A549 (cell line): ENCODE data around the gene UBE2C. TPM values are rescaled to one million over a fixed set of nuclear protein-coding genes. Genes with fewer than 3 reads are reported as not detected.
A peak's percentile ranks its signal among the peaks of the same experiment; 100 is the strongest.

ENCODE experiments used
- ATAC-seq, 2 experiments: fragments of 200-7000 bp in 1 of 2; fragments of >200 bp in 1 of 2; cut with Nextera tagmentation in 1 of 2; cut with Tn5 transposase in 1 of 2; 3 replicates each; pipeline versions ENCODE4 v1.8.0 to v1.9.1; 2018 to 2020; ENCODE audit warnings: mild to moderate bottlenecking in 1 of 2, moderate library complexity in 1 of 2
- CTCF ChIA-PET: fragments of 300-600 bp; sonication (Branson Sonifier 250); formaldehyde crosslinking; extraction: SDS; loops from one replicate; lab custom pipeline; 2021; ENCODE audit warnings: antibody characterized with exemption, inconsistent platforms; lab: Yijun Ruan, JAX
- POLR2A ChIA-PET: fragments of 350-600 bp; formaldehyde crosslinking; extraction: SDS; loops from one replicate; lab custom pipeline; 2021; ENCODE audit warnings: antibody characterized with exemption, inconsistent platforms; lab: Yijun Ruan, JAX
- DNase-seq, 2 experiments: peaks; one replicate each; pipeline versions ENCODE4 v3.0.0 to v3.0.0-alpha.2; 2011 to 2016; ENCODE audit warnings: low read depth in 1 of 2, low spot score in 1 of 2
- FAIRE-seq: peaks from 2 replicates; lab custom pipeline; 2011; peaks lifted over from hg19 to GRCh38; lab: Jason Lieb, UNC
- H3K27ac ChIP-seq, 2 experiments: fragments of >200 bp; sonication (Bioruptor Twin); formaldehyde crosslinking; 3 replicates each; pipeline ENCODE4 v1.5.1; 2016 to 2017
- H3K4me1 ChIP-seq: fragments of >200 bp; sonication (Bioruptor Twin); formaldehyde crosslinking; 3 replicates; pipeline ENCODE4 v1.6.1; 2016
- H3K4me2 ChIP-seq: fragments of >200 bp; sonication (Bioruptor Twin); formaldehyde crosslinking; 3 replicates; pipeline ENCODE4 v1.6.1; 2016
- H3K4me3 ChIP-seq: fragments of >200 bp; sonication (Bioruptor Twin); formaldehyde crosslinking; 3 replicates; pipeline ENCODE4 v1.5.1; 2016
- H3K9me3 ChIP-seq: fragments of >200 bp; sonication (Bioruptor Twin); formaldehyde crosslinking; 3 replicates; pipeline ENCODE4 v1.6.1; 2016
- ATOH8 ChIP-seq: fragments of 250-450 bp; sonication (Bioruptor Pico); IDR thresholded peaks from 2 replicates; pipeline ENCODE4 v1.5.0; 2020; ENCODE audit warnings: low read depth, mild to moderate bottlenecking, moderate library complexity
- CEBPB ChIP-seq, 2 experiments: fragments of >200 bp in 1 of 2; sonication (Bioruptor Twin) in 1 of 2; formaldehyde crosslinking in 1 of 2; IDR thresholded peaks; 2 replicates each; pipeline ENCODE4 v1.6.1; 2012 to 2016
- CHD2 ChIP-seq: fragments of 150-350 bp; IDR thresholded peaks from 2 replicates; pipeline ENCODE4 v1.6.1; 2014; ENCODE audit warnings: low read length; ENCODE audit not compliant: partially characterized antibody
- ELK1 ChIP-seq: fragments of 150-350 bp; IDR thresholded peaks from 2 replicates; pipeline ENCODE4 v1.6.1; 2014; ENCODE audit warnings: low read depth, mild to moderate bottlenecking, low read length
- EP300 ChIP-seq, 2 experiments: fragments of >200 bp; sonication (Bioruptor Twin); formaldehyde crosslinking; IDR thresholded peaks; 2 replicates in 1 of 2; 3 replicates in 1 of 2; pipeline ENCODE4 v1.6.1; 2016 to 2017
- FOSB ChIP-seq: fragments of 250-450 bp; sonication (Bioruptor Pico); IDR thresholded peaks from 2 replicates; pipeline ENCODE4 v1.5.0; 2020; ENCODE audit warnings: mild to moderate bottlenecking, moderate library complexity
- GATA3 ChIP-seq: IDR thresholded peaks from 2 replicates; pipeline ENCODE4 v1.6.1; 2012; ENCODE audit warnings: borderline replicate concordance
- HEYL ChIP-seq: fragments of 250-450 bp; sonication (Bioruptor Pico); IDR thresholded peaks from 2 replicates; pipeline ENCODE4 v1.8.0; 2021; ENCODE audit warnings: mild to moderate bottlenecking, moderate library complexity
- HMGXB4 ChIP-seq: fragments of 250-450 bp; sonication (Bioruptor Pico); IDR thresholded peaks from 2 replicates; pipeline ENCODE4 v1.5.0; 2021; ENCODE audit warnings: mild to moderate bottlenecking, moderate library complexity, borderline replicate concordance
- HOXB13 ChIP-seq: fragments of 250-450 bp; sonication (Bioruptor Pico); IDR thresholded peaks from 2 replicates; pipeline ENCODE4 v1.5.0; 2020; ENCODE audit warnings: low read depth, mild to moderate bottlenecking, moderate library complexity
- KDM5A ChIP-seq: fragments of 200-600 bp; sonication (generic); IDR thresholded peaks from 2 replicates; pipeline ENCODE4 v1.6.1; 2016; ENCODE audit warnings: antibody characterized with exemption, mild to moderate bottlenecking
- MAFK ChIP-seq: fragments of 450-650 bp; IDR thresholded peaks from 2 replicates; pipeline ENCODE4 v1.6.1; 2014; ENCODE audit not compliant: partially characterized antibody
- MAX ChIP-seq: IDR thresholded peaks from 2 replicates; pipeline ENCODE4 v1.6.1; 2012
- MYC ChIP-seq: IDR thresholded peaks from 2 replicates; pipeline ENCODE4 v1.6.1; 2012; ENCODE audit warnings: mild to moderate bottlenecking, inconsistent platforms, low read length, improper control_type of control experiment, borderline replicate concordance
- NFE2L2 ChIP-seq: fragments of 150-350 bp; conservative IDR thresholded peaks from 2 replicates; pipeline ENCODE4 v1.6.1; 2014; ENCODE audit warnings: low read length
- NPAS2 ChIP-seq: fragments of 250-450 bp; sonication (Bioruptor Pico); IDR thresholded peaks from 2 replicates; pipeline ENCODE4 v1.8.0; 2022; ENCODE audit warnings: mild to moderate bottlenecking, moderate library complexity, borderline replicate concordance
- PBX3 ChIP-seq: IDR thresholded peaks from 2 replicates; pipeline ENCODE4 v1.6.1; 2012
- POLR2AphosphoS2 ChIP-seq: conservative IDR thresholded peaks from 2 replicates; pipeline ENCODE4 v1.6.1; 2012; ENCODE audit warnings: low read length, improper control_type of control experiment, inconsistent platforms
- RFX5 ChIP-seq: fragments of 450-650 bp; IDR thresholded peaks from 2 replicates; pipeline ENCODE4 v1.7.1; 2014; ENCODE audit warnings: antibody characterized with exemption, mild to moderate bottlenecking, moderate library complexity
- TP53 ChIP-seq: fragments of 250-450 bp; sonication (Bioruptor Pico); IDR thresholded peaks from 2 replicates; pipeline ENCODE4 v1.5.0; 2021; ENCODE audit warnings: mild to moderate bottlenecking, moderate library complexity
- ZSCAN20 ChIP-seq: fragments of 250-450 bp; sonication (Bioruptor Pico); IDR thresholded peaks from 2 replicates; pipeline ENCODE4 v1.8.0; 2022; ENCODE audit warnings: mild to moderate bottlenecking, moderate library complexity
- WGBS: methylation state at CpG from one replicate; pipeline ENCODE4 v1.1.6; 2017; ENCODE audit errors: missing lambda C conversion rate; 5-methylcytosine and 5-hydroxymethylcytosine counted together
- polyA plus RNA-seq, 4 experiments: library from polyadenylated mRNA; depleted of rRNA in 3 of 4; stranded (reverse); fragments of >200 nt; fragmentation: RNase III in 1 of 4; extraction: RNeasy Plus Mini Kit Qiagen cat#74134 plus additional on column Dnase treatment in 1 of 4; gene quantifications; 2 replicates in 3 of 4; 3 replicates in 1 of 4; pipeline ENCODE4 v1.2.3, GENCODE V29; 2011 to 2017

Gene UBE2C
- polyA plus RNA-seq, 2 of the 4 experiments (the other 2 are of a cell fraction), result 123 to 189 TPM

GRCh38 chr20:45821947-45822346, 9.5 kb downstream of the UBE2C start:
- CTCF ChIA-PET, result interaction anchor here (0.7 to 1.7 kb wide), 9 partner anchors 8 to 920 kb away, joined by 3 to 6 read pairs (median 3); partner anchors contain the start of gene ZSWIM1
- TF ChIP-seq FOSB (CRISPR knock-in tag) (no peak), ATOH8 (no peak), HOXB13 (CRISPR knock-in tag) (no peak), HEYL (CRISPR knock-in tag) (no peak), POLR2AphosphoS2 (no peak), MAFK (no peak), GATA3 (no peak), PBX3 (no peak)
- Histone ChIP-seq H3K27ac (no peak overlapping the region), H3K4me3 (no peak overlapping the region), H3K9me3 (no peaks in the 10 kb centered on the region), H3K4me2 (no peak overlapping the region), H3K4me1 (peaks cover 21% of the 10 kb centered on the region)
- ATAC-seq (no peak), DNase-seq (no peak), FAIRE-seq (no peak)
- POLR2A ChIA-PET, result interaction anchor here (1.5 kb wide), 1 partner anchor 9 kb away, joined by 3 read pairs; no protein-coding TSS in a partner anchor
- WGBS, result 52% methylated on average over 2 of the region's 2 CpGs

- H3K4me1 ChIP-seq, result peaks cover 12% of the 10 kb centered on the region
- ChIA-PET POLR2A (interaction anchor here (0.9 to 1.5 kb wide), 2 partner anchors 10 to 58 kb away, joined by 3 read pairs; partner anchors contain the start of gene ZSWIM1), CTCF (interaction anchor here (0.9 to 1.7 kb wide), 5 partner anchors 9 to 163 kb away, joined by 3 to 6 read pairs (median 5); no protein-coding TSS in a partner anchor)
- H3K4me3 ChIP-seq, result no peak overlapping the region
- WGBS, result 38% methylated on average over 9 of the region's 24 CpGs
- TF ChIP-seq TP53 (no peak), MAX (no peak), MYC (no peak), GATA3 (no peak), NFE2L2 (no peak), CHD2 (no peak), NPAS2 (CRISPR knock-in tag) (no peak), RFX5 (no peak), CEBPB (IDR thresholded peaks at IDR 0.05) (no peak), ZSCAN20 (CRISPR knock-in tag) (no peak), ELK1 (no peak), KDM5A (no peak), HMGXB4 (CRISPR knock-in tag) (no peak), EP300 (IDR thresholded peaks at IDR 0.05) (no peak)
- H3K9me3 ChIP-seq, result no peaks in the 10 kb centered on the region
- no peak for FAIRE-seq
- H3K27ac ChIP-seq, result no peak overlapping the region
- DNase-seq, result no peak
- H3K4me2 ChIP-seq, result peak overlapping the region; percentile 23; the same call in 1 of the 3 replicates
- peak; percentile 58 to 62 for ATAC-seq
Observed at GRCh38 chr20:45822857-45823256, 10.4 kb downstream of the UBE2C start.
